K562 (cell line): ENCODE measurements around the gene ODAD3. TPM values are rescaled to one million over a fixed set of nuclear protein-coding genes. Genes with fewer than 3 reads are reported as not detected.

Experiments used
- C11orf30 ChIP-seq: fragments of 450-650 bp; IDR thresholded peaks from 2 replicates; pipeline ENCODE4 v1.6.1; 2016; ENCODE audit warnings: low read depth, mild to moderate bottlenecking
- CEBPB ChIP-seq: fragments of 450-650 bp; IDR thresholded peaks from 2 replicates; pipeline ENCODE4 v1.6.1; 2016; ENCODE audit warnings: missing genetic modification characterization, missing compliant biosample characterization
- CHD1 ChIP-seq: fragments of 200-600 bp; sonication (generic); IDR thresholded peaks from one replicate; pipeline ENCODE4 v1.6.1; 2012; ENCODE audit warnings: mild to moderate bottlenecking, moderate library complexity, low read length, inconsistent platforms
- FOXK2 ChIP-seq, 2 experiments: fragments of 450-650 bp; IDR thresholded peaks in 1 of 2; conservative IDR thresholded peaks in 1 of 2; 2 replicates each; pipeline ENCODE4 v1.6.1; 2016; ENCODE audit warnings: low read depth in 2 of 2, mild to moderate bottlenecking in 1 of 2
- GATA2 ChIP-seq: sonication (generic); formaldehyde crosslinking; IDR thresholded peaks from 2 replicates; pipeline ENCODE4 v1.4.0; 2020; ENCODE audit warnings: mild to moderate bottlenecking, missing genetic modification reagents
- JUNB ChIP-seq: fragments of 450-650 bp; formaldehyde crosslinking; conservative IDR thresholded peaks from 2 replicates; pipeline ENCODE4 v1.4.0; 2020; ENCODE audit warnings: mild to moderate bottlenecking
- REST ChIP-seq, 2 experiments: fragments of 450-650 bp; formaldehyde crosslinking in 1 of 2; IDR thresholded peaks; 2 replicates each; pipeline versions ENCODE4 v1.4.0 to v1.6.1; 2014 to 2020; ENCODE audit warnings: mild to moderate bottlenecking in 2 of 2, borderline replicate concordance in 1 of 2, low read depth in 1 of 2
- TBP ChIP-seq: optimal IDR thresholded peaks from 2 replicates; pipeline ENCODE3; 2011; ENCODE audit warnings: low read depth, low read length, improper control_type of control experiment
- TRIM24 ChIP-seq, 2 experiments: fragments of 450-650 bp; IDR thresholded peaks; 2 replicates each; pipeline ENCODE4 v1.6.1; 2016
- ZFPM2 ChIP-seq: fragments of 250-450 bp; sonication (Bioruptor Pico); IDR thresholded peaks from 2 replicates; pipeline ENCODE4 v1.5.1; 2022; ENCODE audit warnings: mild to moderate bottlenecking
- ZNF134 ChIP-seq: fragments of 250-450 bp; sonication (Bioruptor Pico); conservative IDR thresholded peaks from 2 replicates; pipeline ENCODE4 v1.4.0; 2020
- ZNF274 ChIP-seq: IDR thresholded peaks from 2 replicates; pipeline ENCODE4 v1.6.1; 2011; ENCODE audit warnings: low read depth, mild to moderate bottlenecking, low read length, moderate library complexity, borderline replicate concordance
- ZNF518B ChIP-seq: fragments of 250-450 bp; sonication (Bioruptor Pico); IDR thresholded peaks from 2 replicates; pipeline ENCODE4 v1.5.0; 2021; ENCODE audit warnings: mild to moderate bottlenecking, moderate library complexity
- polyA plus RNA-seq, 8 experiments: library from polyadenylated mRNA; depleted of rRNA in 4 of 8; stranded (reverse) in 5 of 8; unstranded in 3 of 8; fragments of >200 nt; fragmentation: Nextera tagmentation in 2 of 8; fragmentation: Illumina TruSeq in 1 of 8; extraction: Ambion mirVana in 2 of 8; extraction: Trizol in 1 of 8; gene quantifications; 2 replicates each; pipeline versions ENCODE4 v1.2.1 to v1.2.3, GENCODE V29; 2011 to 2014; ENCODE audit warnings: inconsistent platforms in 1 of 8, missing spikeins in 1 of 8
- total RNA-seq, 7 experiments: library from RNA; depleted of rRNA in 6 of 7; stranded (reverse); fragments of >200 nt in 6 of 7; fragmentation: Illumina TruSeq in 2 of 7; extraction: Trizol in 2 of 7; gene quantifications; 2 replicates each; pipeline versions ENCODE4 v1.2.1 to v1.2.3, GENCODE V29; 2011 to 2021; ENCODE audit warnings: low replicate concordance in 1 of 7
- TF ChIP-seq, protein P1 (sequence below): conservative IDR thresholded peaks from 2 replicates; pipeline ENCODE4 v1.6.1; 2011; ENCODE audit warnings: low read depth, mild to moderate bottlenecking, low read length; ENCODE audit not compliant: control insufficient read depth

The ODAD3 gene
- total and polyA plus RNA-seq, 9 of the 15 experiments (the other 6 are each of a cell fraction or from before 2014, with no cell fraction given), result 0.07 to 0.72 (median 0.14) TPM; not detected in 2

- no peak for TF ChIP-seq CHD1
- no peak for TF ChIP-seq JUNB (CRISPR knock-in tag)
- no peak for TF ChIP-seq ZNF134 (CRISPR knock-in tag)
- TF ChIP-seq TBP, result peak; percentile 9
- TF ChIP-seq TRIM24 (IDR thresholded peaks at IDR 0.05), result peak in 1 of 2 experiments; percentile 38; a peak in 1 of 4 replicates
- no peak for TF ChIP-seq C11orf30
- TF ChIP-seq ZNF274, result no peak
- no peak for TF ChIP-seq ZFPM2 (CRISPR knock-in tag)
- no peak for TF ChIP-seq ZNF518B
- TF ChIP-seq CEBPB (tag), result no peak
- TF ChIP-seq, protein P1, sequence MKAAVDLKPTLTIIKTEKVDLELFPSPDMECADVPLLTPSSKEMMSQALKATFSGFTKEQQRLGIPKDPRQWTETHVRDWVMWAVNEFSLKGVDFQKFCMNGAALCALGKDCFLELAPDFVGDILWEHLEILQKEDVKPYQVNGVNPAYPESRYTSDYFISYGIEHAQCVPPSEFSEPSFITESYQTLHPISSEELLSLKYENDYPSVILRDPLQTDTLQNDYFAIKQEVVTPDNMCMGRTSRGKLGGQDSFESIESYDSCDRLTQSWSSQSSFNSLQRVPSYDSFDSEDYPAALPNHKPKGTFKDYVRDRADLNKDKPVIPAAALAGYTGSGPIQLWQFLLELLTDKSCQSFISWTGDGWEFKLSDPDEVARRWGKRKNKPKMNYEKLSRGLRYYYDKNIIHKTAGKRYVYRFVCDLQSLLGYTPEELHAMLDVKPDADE, result peak; percentile 23; the same call in 1 of the 2 replicates
- TF ChIP-seq GATA2 (CRISPR knock-in tag), result no peak
- TF ChIP-seq REST (IDR thresholded peaks at IDR 0.05; ENCODE audit: borderline replicate concordance), result peak; percentile 97
- TF ChIP-seq REST (CRISPR knock-in tag; IDR thresholded peaks at IDR 0.05; ENCODE audit: low read depth), result peak; percentile 91; the same call in 1 of the 2 replicates
- TF ChIP-seq FOXK2 (conservative IDR thresholded peaks at IDR 0.05 in 1 of 2, IDR thresholded peaks at IDR 0.05 in 1 of 2; ENCODE audit: low read depth in 2 of 2), result peak; percentile 68 to 80; a peak in 3 of 4 replicates
Measured at GRCh38 chr19:11481534-11482383, 46.8 kb upstream of the ODAD3 start (continued).
